Measurements from ENCODE around the gene NACA2.

Gene NACA2

GRCh38 chr17:61597607-61598006 lies 6.6 kb upstream of the NACA2 start:
- in situ Hi-C loops (cut with MboI; ENCODE audit: low sequenced_read_pairs, unreplicated experiment), result no loop called here
- DNase-seq (ENCODE audit: low spot score), result no peak
- TF ChIP-seq CTCF (IDR thresholded peaks at IDR 0.05; ENCODE audit: borderline replicate concordance, control extremely low read depth, extremely low read depth, insufficient read depth, missing control alignments), result no peak

DNA sequence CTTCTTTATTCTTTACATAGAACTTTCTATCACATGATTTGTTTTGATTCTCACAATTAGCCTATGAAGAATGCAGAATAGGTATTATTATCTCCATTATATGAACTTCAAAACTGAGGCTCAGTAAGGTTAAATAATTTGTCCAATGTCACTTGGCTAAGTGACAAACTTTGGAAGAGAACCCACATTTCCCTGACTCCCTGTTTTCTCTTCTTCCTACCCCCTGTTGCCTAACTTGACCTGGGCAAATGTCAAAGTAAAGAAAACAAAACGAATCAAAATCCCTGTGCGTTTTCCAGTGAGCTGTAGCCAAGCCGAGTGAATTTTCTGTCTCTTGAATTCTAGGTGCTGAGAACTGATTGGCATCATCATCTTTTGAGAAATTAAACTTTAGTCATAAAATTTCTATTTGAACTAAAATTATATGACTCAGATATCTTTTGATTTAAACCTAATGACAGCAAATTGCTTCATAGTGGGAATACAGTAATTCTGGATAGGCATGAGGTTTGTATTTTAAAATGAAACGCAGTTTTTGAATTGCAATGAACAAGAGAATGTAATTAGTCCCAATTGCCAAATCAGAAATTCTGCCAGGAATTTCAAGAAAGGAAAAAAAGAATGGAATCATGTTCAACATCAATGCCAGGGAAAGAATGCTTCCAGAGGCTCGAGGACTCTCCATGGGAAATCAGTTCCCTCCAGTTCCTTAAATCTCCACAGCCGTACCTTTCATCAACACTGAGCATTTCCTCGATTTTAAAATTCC lies 4.6 kb upstream of the NACA2 start:
- in situ Hi-C loops (cut with MboI; ENCODE audit: low sequenced_read_pairs, unreplicated experiment), result no loop called here
- no peak for DNase-seq (ENCODE audit: low spot score)
- no peak for TF ChIP-seq CTCF (IDR thresholded peaks at IDR 0.05; ENCODE audit: borderline replicate concordance, control extremely low read depth, extremely low read depth, insufficient read depth, missing control alignments)

- in situ Hi-C loops (cut with MboI; ENCODE audit: low sequenced_read_pairs, unreplicated experiment), result no loop called here
- TF ChIP-seq CTCF (IDR thresholded peaks at IDR 0.05; ENCODE audit: borderline replicate concordance, control extremely low read depth, extremely low read depth, insufficient read depth, missing control alignments), result no peak
- no peak for DNase-seq (ENCODE audit: low spot score)
Measured at GRCh38 chr17:61594294-61594825, 3.3 kb upstream of the NACA2 start.

DNA sequence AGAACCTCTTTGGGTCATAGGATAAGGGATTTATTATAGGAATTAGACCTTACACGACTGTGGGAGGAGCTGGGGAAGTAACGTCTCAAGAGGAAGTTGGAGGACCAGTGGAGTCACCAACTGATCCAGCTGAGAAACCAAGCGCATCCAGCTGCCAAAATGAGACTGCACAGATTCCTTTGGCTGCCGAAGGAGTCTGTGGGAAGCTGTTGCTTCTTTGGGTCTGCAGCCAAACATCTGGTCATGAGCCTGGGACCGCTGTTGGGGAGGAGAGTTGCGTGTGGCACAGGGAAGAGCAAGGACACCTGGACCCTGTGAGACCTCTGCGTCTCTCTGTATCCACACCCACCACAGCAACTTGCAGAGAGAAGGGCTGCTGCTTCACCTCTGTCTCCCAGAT lies 2.4 kb upstream of the NACA2 start:
- in situ Hi-C loops (cut with MboI; ENCODE audit: low sequenced_read_pairs, unreplicated experiment), result no loop called here
- no peak for TF ChIP-seq CTCF (IDR thresholded peaks at IDR 0.05; ENCODE audit: borderline replicate concordance, control extremely low read depth, extremely low read depth, insufficient read depth, missing control alignments)
- no peak for DNase-seq (ENCODE audit: low spot score)

- no peak for DNase-seq (ENCODE audit: low spot score)
- in situ Hi-C loops (cut with MboI; ENCODE audit: low sequenced_read_pairs, unreplicated experiment), result no loop called here
- TF ChIP-seq CTCF (IDR thresholded peaks at IDR 0.05; ENCODE audit: borderline replicate concordance, control extremely low read depth, extremely low read depth, insufficient read depth, missing control alignments), result no peak
Measured at GRCh38 chr17:61591930-61592329, 911 bp upstream of the NACA2 start.

- no peak for TF ChIP-seq CTCF (IDR thresholded peaks at IDR 0.05; ENCODE audit: borderline replicate concordance, control extremely low read depth, extremely low read depth, insufficient read depth, missing control alignments)
- in situ Hi-C loops (cut with MboI; ENCODE audit: low sequenced_read_pairs, unreplicated experiment), result no loop called here
- DNase-seq (ENCODE audit: low spot score), result no peak
Measured at GRCh38 chr17:61589990-61590389, 1.0 kb downstream of the NACA2 start.

Data from GM13976 (cell line).